Ishikawa (cell line): ENCODE results near the gene CEP57.

Source experiments
- CEBPB ChIP-seq: IDR thresholded peaks from 2 replicates; pipeline ENCODE4 v1.6.1; 2012
- EGR1 ChIP-seq: IDR thresholded peaks from 2 replicates; pipeline ENCODE4 v1.6.1; 2012
- EP300 ChIP-seq: IDR thresholded peaks from 2 replicates; pipeline ENCODE4 v1.6.1; 2012; ENCODE audit warnings: borderline replicate concordance
- FOXM1 ChIP-seq: IDR thresholded peaks from 2 replicates; pipeline ENCODE4 v1.6.1; 2012; ENCODE audit warnings: low read depth, borderline replicate concordance
- NFIC ChIP-seq: IDR thresholded peaks from 2 replicates; pipeline ENCODE4 v1.6.1; 2012
- RAD21 ChIP-seq: IDR thresholded peaks from 2 replicates; pipeline ENCODE4 v1.6.1; 2012; ENCODE audit warnings: low read depth
- TAF1 ChIP-seq: IDR thresholded peaks from 2 replicates; pipeline ENCODE4 v1.6.1; 2012; ENCODE audit warnings: low read depth, mild to moderate bottlenecking
- TCF12 ChIP-seq: IDR thresholded peaks from 2 replicates; pipeline ENCODE4 v1.6.1; 2012; ENCODE audit warnings: low read depth
- TEAD4 ChIP-seq: IDR thresholded peaks from 2 replicates; pipeline ENCODE4 v1.6.1; 2012
- USF1 ChIP-seq: IDR thresholded peaks from 2 replicates; pipeline ENCODE4 v1.6.1; 2012
- YY1 ChIP-seq: IDR thresholded peaks from 2 replicates; pipeline ENCODE4 v1.6.1; 2012; ENCODE audit warnings: low read depth
- ZBTB7A ChIP-seq: IDR thresholded peaks from 2 replicates; pipeline ENCODE4 v1.6.1; 2012; ENCODE audit warnings: low read depth
- TF ChIP-seq, protein P1 (sequence below): IDR thresholded peaks from 2 replicates; pipeline ENCODE4 v1.6.1; 2012; ENCODE audit warnings: low read depth, mild to moderate bottlenecking
- TF ChIP-seq, protein P2 (sequence below): IDR thresholded peaks from 2 replicates; pipeline ENCODE4 v1.6.1; 2012

DNA sequence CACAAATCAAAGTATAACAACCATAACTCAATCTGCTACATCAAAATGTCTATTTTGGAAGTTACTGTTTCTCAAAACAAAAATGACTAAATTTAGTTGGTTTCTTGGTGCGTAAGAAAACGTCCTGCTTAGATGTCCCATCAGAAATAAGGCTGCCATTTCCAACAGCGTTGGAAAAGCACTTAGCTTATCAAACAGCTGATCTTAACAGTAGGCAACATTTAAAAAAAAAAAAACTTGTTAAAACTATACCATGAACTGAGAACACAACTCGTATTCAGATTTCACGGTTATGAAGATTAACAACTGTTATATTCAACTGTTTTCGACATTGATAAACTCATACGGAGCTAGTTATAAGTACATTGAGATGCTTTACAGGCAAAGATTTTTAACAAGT, 2.4 kb downstream of the CEP57 start:
- TF ChIP-seq EGR1 (no peak), EP300 (no peak), TAF1 (no peak), YY1 (no peak), ZBTB7A (no peak), RAD21 (no peak), TEAD4 (no peak), TCF12 (no peak), USF1 (no peak), NFIC (no peak), FOXM1 (no peak), CEBPB (no peak)
- TF ChIP-seq, protein P1, sequence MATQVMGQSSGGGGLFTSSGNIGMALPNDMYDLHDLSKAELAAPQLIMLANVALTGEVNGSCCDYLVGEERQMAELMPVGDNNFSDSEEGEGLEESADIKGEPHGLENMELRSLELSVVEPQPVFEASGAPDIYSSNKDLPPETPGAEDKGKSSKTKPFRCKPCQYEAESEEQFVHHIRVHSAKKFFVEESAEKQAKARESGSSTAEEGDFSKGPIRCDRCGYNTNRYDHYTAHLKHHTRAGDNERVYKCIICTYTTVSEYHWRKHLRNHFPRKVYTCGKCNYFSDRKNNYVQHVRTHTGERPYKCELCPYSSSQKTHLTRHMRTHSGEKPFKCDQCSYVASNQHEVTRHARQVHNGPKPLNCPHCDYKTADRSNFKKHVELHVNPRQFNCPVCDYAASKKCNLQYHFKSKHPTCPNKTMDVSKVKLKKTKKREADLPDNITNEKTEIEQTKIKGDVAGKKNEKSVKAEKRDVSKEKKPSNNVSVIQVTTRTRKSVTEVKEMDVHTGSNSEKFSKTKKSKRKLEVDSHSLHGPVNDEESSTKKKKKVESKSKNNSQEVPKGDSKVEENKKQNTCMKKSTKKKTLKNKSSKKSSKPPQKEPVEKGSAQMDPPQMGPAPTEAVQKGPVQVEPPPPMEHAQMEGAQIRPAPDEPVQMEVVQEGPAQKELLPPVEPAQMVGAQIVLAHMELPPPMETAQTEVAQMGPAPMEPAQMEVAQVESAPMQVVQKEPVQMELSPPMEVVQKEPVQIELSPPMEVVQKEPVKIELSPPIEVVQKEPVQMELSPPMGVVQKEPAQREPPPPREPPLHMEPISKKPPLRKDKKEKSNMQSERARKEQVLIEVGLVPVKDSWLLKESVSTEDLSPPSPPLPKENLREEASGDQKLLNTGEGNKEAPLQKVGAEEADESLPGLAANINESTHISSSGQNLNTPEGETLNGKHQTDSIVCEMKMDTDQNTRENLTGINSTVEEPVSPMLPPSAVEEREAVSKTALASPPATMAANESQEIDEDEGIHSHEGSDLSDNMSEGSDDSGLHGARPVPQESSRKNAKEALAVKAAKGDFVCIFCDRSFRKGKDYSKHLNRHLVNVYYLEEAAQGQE: no peak
- TF ChIP-seq, protein P2, sequence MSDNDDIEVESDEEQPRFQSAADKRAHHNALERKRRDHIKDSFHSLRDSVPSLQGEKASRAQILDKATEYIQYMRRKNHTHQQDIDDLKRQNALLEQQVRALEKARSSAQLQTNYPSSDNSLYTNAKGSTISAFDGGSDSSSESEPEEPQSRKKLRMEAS: no peak
